ENCODE data around the gene QTRT2. TPM values are rescaled to one million over a fixed set of nuclear protein-coding genes. Genes with fewer than 3 reads are reported as not detected.

QTRT2 gene
- total RNA-seq, 1 donor from 2014 or later: 16.2 TPM

- no peak for TF ChIP-seq CTCF (IDR thresholded peaks at IDR 0.05; ENCODE audit: partially characterized antibody, unreplicated experiment)
- no peak for DNase-seq
- H3K9me3 Mint-ChIP-seq (ENCODE audit: unreplicated experiment): peaks cover 4% of the 10 kb centered on the region
Measured at GRCh38 chr3:114103181-114103580, 46.6 kb downstream of the QTRT2 start.

GRCh38 chr3:114103858-114104257 is 47.3 kb downstream of the QTRT2 start:
- Mint-ChIP-seq H3K27ac (ENCODE audit: unreplicated experiment) (no peak overlapping the region), H3K36me3 (ENCODE audit: unreplicated experiment) (no peaks in the 10 kb centered on the region), H3K27me3 (ENCODE audit: unreplicated experiment) (no peaks in the 10 kb centered on the region), H3K9me3 (ENCODE audit: unreplicated experiment) (peaks cover 4% of the 10 kb centered on the region), H3K4me3 (ENCODE audit: unreplicated experiment) (no peak overlapping the region), H3K4me1 (ENCODE audit: low read depth, unreplicated experiment) (no peaks in the 10 kb centered on the region)
- DNase-seq: no peak
- TF ChIP-seq CTCF (IDR thresholded peaks at IDR 0.05; ENCODE audit: partially characterized antibody, unreplicated experiment): no peak

More at GRCh38 chr3:114103181-114103580, 46.6 kb downstream of the QTRT2 start:
- H3K36me3 Mint-ChIP-seq (ENCODE audit: unreplicated experiment): no peaks in the 10 kb centered on the region
- no peak overlapping the region for H3K4me3 Mint-ChIP-seq (ENCODE audit: unreplicated experiment)
- no peak overlapping the region for H3K27ac Mint-ChIP-seq (ENCODE audit: unreplicated experiment)
- no peaks in the 10 kb centered on the region for H3K4me1 Mint-ChIP-seq (ENCODE audit: low read depth, unreplicated experiment)
- H3K27me3 Mint-ChIP-seq (ENCODE audit: unreplicated experiment): no peaks in the 10 kb centered on the region

- TF ChIP-seq CTCF (IDR thresholded peaks at IDR 0.05; ENCODE audit: partially characterized antibody, unreplicated experiment): no peak
- no peak overlapping the region for H3K27ac Mint-ChIP-seq (ENCODE audit: unreplicated experiment)
- DNase-seq: no peak
Measured at GRCh38 chr3:114104414-114104813, 47.9 kb downstream of the QTRT2 start.

GRCh38 chr3:114108137-114108536 is 51.6 kb downstream of the QTRT2 start:
- no peak overlapping the region for H3K27ac Mint-ChIP-seq (ENCODE audit: unreplicated experiment)
- H3K4me3 Mint-ChIP-seq (ENCODE audit: unreplicated experiment): no peak overlapping the region
- H3K9me3 Mint-ChIP-seq (ENCODE audit: unreplicated experiment): peaks cover 1% of the 10 kb centered on the region
- H3K27me3 Mint-ChIP-seq (ENCODE audit: unreplicated experiment): no peaks in the 10 kb centered on the region
- H3K36me3 Mint-ChIP-seq (ENCODE audit: unreplicated experiment): no peaks in the 10 kb centered on the region
- no peak for DNase-seq
- TF ChIP-seq CTCF (IDR thresholded peaks at IDR 0.05; ENCODE audit: partially characterized antibody, unreplicated experiment): no peak
- H3K4me1 Mint-ChIP-seq (ENCODE audit: low read depth, unreplicated experiment): no peaks in the 10 kb centered on the region

More at GRCh38 chr3:114104414-114104813, 47.9 kb downstream of the QTRT2 start:
- Mint-ChIP-seq H3K9me3 (ENCODE audit: unreplicated experiment) (peaks cover 4% of the 10 kb centered on the region), H3K4me1 (ENCODE audit: low read depth, unreplicated experiment) (no peaks in the 10 kb centered on the region), H3K27me3 (ENCODE audit: unreplicated experiment) (no peaks in the 10 kb centered on the region), H3K4me3 (ENCODE audit: unreplicated experiment) (no peak overlapping the region), H3K36me3 (ENCODE audit: unreplicated experiment) (no peaks in the 10 kb centered on the region)

GRCh38 chr3:114110439-114110838 is 53.9 kb downstream of the QTRT2 start:
- Mint-ChIP-seq H3K4me3 (ENCODE audit: unreplicated experiment) (no peak overlapping the region), H3K4me1 (ENCODE audit: low read depth, unreplicated experiment) (no peaks in the 10 kb centered on the region), H3K9me3 (ENCODE audit: unreplicated experiment) (no peaks in the 10 kb centered on the region), H3K27ac (ENCODE audit: unreplicated experiment) (no peak overlapping the region), H3K36me3 (ENCODE audit: unreplicated experiment) (no peaks in the 10 kb centered on the region), H3K27me3 (ENCODE audit: unreplicated experiment) (no peaks in the 10 kb centered on the region)
- DNase-seq: no peak
- TF ChIP-seq CTCF (IDR thresholded peaks at IDR 0.05; ENCODE audit: partially characterized antibody, unreplicated experiment): no peak

Measured in glutamatergic neuron (in vitro differentiated cells).